WTC11 (cell line): ENCODE results near the gene SMARCAD1. TPM values are rescaled to one million over a fixed set of nuclear protein-coding genes. Genes with fewer than 3 reads are reported as not detected.

Experiments
- ATAC-seq: fragments of 200-7000 bp; cut with Tn5 transposase; 2 replicates; pipeline ENCODE4 v1.10.0; 2021; ENCODE audit warnings: mild to moderate bottlenecking, moderate library complexity
- CTCF ChIA-PET: fragments of 300-600 bp; sonication (Branson Sonifier 250); formaldehyde crosslinking; loops from one replicate; lab custom pipeline; 2021; ENCODE audit warnings: antibody characterized with exemption; lab: Charles Lee
- POLR2A ChIA-PET: fragments of 350-600 bp; sonication (Branson Sonifier 250); formaldehyde crosslinking; loops from one replicate; lab custom pipeline; 2021; ENCODE audit warnings: antibody characterized with exemption; lab: Charles Lee
- DNase-seq: peaks from one replicate; pipeline ENCODE4 v3.0.0; 2021; ENCODE audit warnings: low spot score
- H3K27ac Mint-ChIP-seq: 2 replicates; pipeline ENCODE4 v1.8.0; 2021; ENCODE audit warnings: mixed read lengths
- H3K27me3 Mint-ChIP-seq: 2 replicates; pipeline ENCODE4 v1.8.0; 2021; ENCODE audit warnings: low read depth, mild to moderate bottlenecking, moderate library complexity, mixed read lengths
- H3K36me3 Mint-ChIP-seq: 2 replicates; pipeline ENCODE4 v1.8.0; 2021; ENCODE audit warnings: mixed read lengths
- H3K4me1 Mint-ChIP-seq: 2 replicates; pipeline ENCODE4 v1.8.0; 2022; ENCODE audit warnings: mixed read lengths
- H3K4me3 Mint-ChIP-seq: 2 replicates; pipeline ENCODE4 v1.8.0; 2021; ENCODE audit warnings: mild to moderate bottlenecking, moderate library complexity, mixed read lengths
- H3K9me3 Mint-ChIP-seq: 2 replicates; pipeline ENCODE4 v1.8.0; 2021; ENCODE audit warnings: mixed read lengths
- EMX1 ChIP-seq: fragments of 250-450 bp; sonication (Bioruptor Pico); IDR thresholded peaks from 2 replicates; pipeline ENCODE4 v1.8.0; 2021; ENCODE audit warnings: mild to moderate bottlenecking
- FOXK1 ChIP-seq: sonication (generic); formaldehyde crosslinking; IDR thresholded peaks from 2 replicates; pipeline ENCODE4 v1.8.0; 2022; ENCODE audit warnings: mild to moderate bottlenecking, moderate library complexity, missing genetic modification reagents
- FOXP1 ChIP-seq: sonication (generic); formaldehyde crosslinking; IDR thresholded peaks from 2 replicates; pipeline ENCODE4 v1.8.0; 2022; ENCODE audit warnings: missing genetic modification reagents, mild to moderate bottlenecking, moderate library complexity, borderline replicate concordance
- GABPB1 ChIP-seq: sonication (generic); formaldehyde crosslinking; IDR thresholded peaks from 2 replicates; pipeline ENCODE4 v1.8.1; 2023; ENCODE audit warnings: mild to moderate bottlenecking, missing genetic modification reagents
- GTF2I ChIP-seq: fragments of 250-450 bp; sonication (Bioruptor Pico); conservative IDR thresholded peaks from 2 replicates; pipeline ENCODE4 v1.4.0; 2021; ENCODE audit warnings: mild to moderate bottlenecking
- HMGA2 ChIP-seq: fragments of 250-450 bp; sonication (Bioruptor Pico); IDR thresholded peaks from 2 replicates; pipeline ENCODE4 v1.4.0; 2021; ENCODE audit warnings: mild to moderate bottlenecking, moderate library complexity
- NFE2L1 ChIP-seq: sonication (generic); formaldehyde crosslinking; IDR thresholded peaks from 2 replicates; pipeline ENCODE4 v1.8.1; 2023; ENCODE audit warnings: missing genetic modification reagents
- SMAD3 ChIP-seq: sonication (generic); formaldehyde crosslinking; IDR thresholded peaks from 2 replicates; pipeline ENCODE4 v1.8.0; 2022; ENCODE audit warnings: missing genetic modification reagents, mild to moderate bottlenecking, borderline replicate concordance
- SMAD4 ChIP-seq: sonication (generic); formaldehyde crosslinking; IDR thresholded peaks from 2 replicates; pipeline ENCODE4 v1.8.0; 2022; ENCODE audit warnings: mild to moderate bottlenecking, missing genetic modification reagents
- SOX15 ChIP-seq: fragments of 250-450 bp; sonication (Bioruptor Pico); IDR thresholded peaks from 2 replicates; pipeline ENCODE4 v1.9.0; 2021; ENCODE audit warnings: mild to moderate bottlenecking
- TEAD1 ChIP-seq: sonication (generic); formaldehyde crosslinking; IDR thresholded peaks from 2 replicates; pipeline ENCODE4 v1.8.0; 2022; ENCODE audit warnings: mild to moderate bottlenecking, missing genetic modification reagents
- TEAD4 ChIP-seq: sonication (generic); formaldehyde crosslinking; IDR thresholded peaks from 2 replicates; pipeline ENCODE4 v1.8.0; 2022; ENCODE audit warnings: mild to moderate bottlenecking, missing genetic modification reagents
- ZNF138 ChIP-seq: sonication (generic); formaldehyde crosslinking; conservative IDR thresholded peaks from 2 replicates; pipeline ENCODE4 v1.8.1; 2022; ENCODE audit warnings: mild to moderate bottlenecking, moderate library complexity, missing genetic modification reagents
- ZNF219 ChIP-seq: sonication (generic); formaldehyde crosslinking; IDR thresholded peaks from 2 replicates; pipeline ENCODE4 v1.8.0; 2023; ENCODE audit warnings: missing genetic modification reagents, mild to moderate bottlenecking, borderline replicate concordance
- ZNF317 ChIP-seq: sonication (generic); formaldehyde crosslinking; IDR thresholded peaks from 2 replicates; pipeline ENCODE4 v1.8.1; 2023; ENCODE audit warnings: low read depth, mild to moderate bottlenecking, moderate library complexity, missing genetic modification reagents, borderline replicate concordance
- ZNF671 ChIP-seq: fragments of 250-450 bp; sonication (Bioruptor Pico); IDR thresholded peaks from 2 replicates; pipeline ENCODE4 v1.8.0; 2021; ENCODE audit warnings: mild to moderate bottlenecking
- total RNA-seq: library from RNA; stranded (reverse); gene quantifications from 3 replicates; pipeline ENCODE4 v1.2.3, GENCODE V29; 2021
- TF ChIP-seq, protein P1 (sequence below): sonication (generic); formaldehyde crosslinking; IDR thresholded peaks from 2 replicates; pipeline ENCODE4 v1.8.0; 2022; ENCODE audit warnings: mild to moderate bottlenecking, missing genetic modification reagents
- TF ChIP-seq, protein P2 (sequence below): fragments of 250-450 bp; sonication (Bioruptor Pico); IDR thresholded peaks from 2 replicates; pipeline ENCODE4 v2.1.2; 2022; ENCODE audit warnings: mild to moderate bottlenecking, moderate library complexity
- TF ChIP-seq, protein P3 (sequence below): sonication (generic); formaldehyde crosslinking; IDR thresholded peaks from 2 replicates; pipeline ENCODE4 v1.8.1; 2023; ENCODE audit warnings: mild to moderate bottlenecking, missing genetic modification reagents, moderate library complexity
- TF ChIP-seq, protein P4 (sequence below): sonication (generic); formaldehyde crosslinking; IDR thresholded peaks from 2 replicates; pipeline ENCODE4 v1.8.0; 2023; ENCODE audit warnings: mild to moderate bottlenecking, missing genetic modification reagents
- TF ChIP-seq, protein P5 (sequence below): fragments of 250-450 bp; sonication (Bioruptor Pico); IDR thresholded peaks from 2 replicates; pipeline ENCODE4 v1.9.0; 2021; ENCODE audit warnings: mild to moderate bottlenecking, borderline replicate concordance
- TF ChIP-seq, protein P6 (sequence below): sonication (generic); formaldehyde crosslinking; IDR thresholded peaks from 2 replicates; pipeline ENCODE4 v1.8.0; 2022; ENCODE audit warnings: mild to moderate bottlenecking, missing genetic modification reagents

Gene SMARCAD1
- total RNA-seq, 1 experiment from 2014 or later = 48.9 TPM

DNA sequence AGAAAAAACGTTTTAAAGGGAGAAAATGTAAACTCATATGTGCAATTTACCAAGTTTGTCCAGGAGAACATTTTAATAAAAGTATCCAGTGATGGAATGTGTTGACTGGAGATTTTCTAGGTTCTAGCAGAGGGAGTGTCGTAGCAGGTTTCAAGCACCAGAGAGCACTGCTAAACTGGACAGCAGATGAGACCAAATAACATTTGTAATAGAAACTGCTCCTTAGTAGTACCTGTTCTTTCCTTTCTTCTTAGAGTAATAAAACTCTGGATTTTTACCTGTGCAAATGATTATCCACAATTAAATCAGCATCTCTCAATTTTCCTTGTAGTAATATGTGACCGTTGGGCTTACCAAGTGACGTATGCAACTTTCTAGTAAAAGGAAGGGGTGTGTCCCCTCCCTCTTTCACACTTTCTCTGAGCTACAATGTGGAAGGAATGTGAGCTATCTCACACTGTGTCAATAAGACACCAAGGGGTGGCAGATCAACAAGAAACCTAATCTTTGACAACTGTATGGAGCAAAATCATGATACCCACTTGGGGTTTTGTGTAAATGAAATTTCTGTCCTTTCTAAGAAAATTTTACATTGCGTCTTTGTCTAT, 125.4 kb downstream of the SMARCAD1 start:
- POLR2A ChIA-PET = no interaction called here
- Mint-ChIP-seq H3K36me3 (no peaks in the 10 kb centered on the region), H3K4me1 (peaks cover 11% of the 10 kb centered on the region), H3K9me3 (peaks cover 2% of the 10 kb centered on the region; the same call in 1 of the 2 replicates), H3K27me3 (no peaks in the 10 kb centered on the region; the same call in 1 of the 2 replicates), H3K27ac (peak overlapping the region; percentile 17; the same call in 1 of the 2 replicates), H3K4me3 (no peak overlapping the region)
- DNase-seq (no peak), ATAC-seq (peak; percentile 96)
- CTCF ChIA-PET = interaction anchor here (1.0 to 1.6 kb wide), 7 partner anchors 9 to 291 kb away, joined by 3 to 8 read pairs (median 4); no protein-coding TSS in a partner anchor
- TF ChIP-seq, protein P1, sequence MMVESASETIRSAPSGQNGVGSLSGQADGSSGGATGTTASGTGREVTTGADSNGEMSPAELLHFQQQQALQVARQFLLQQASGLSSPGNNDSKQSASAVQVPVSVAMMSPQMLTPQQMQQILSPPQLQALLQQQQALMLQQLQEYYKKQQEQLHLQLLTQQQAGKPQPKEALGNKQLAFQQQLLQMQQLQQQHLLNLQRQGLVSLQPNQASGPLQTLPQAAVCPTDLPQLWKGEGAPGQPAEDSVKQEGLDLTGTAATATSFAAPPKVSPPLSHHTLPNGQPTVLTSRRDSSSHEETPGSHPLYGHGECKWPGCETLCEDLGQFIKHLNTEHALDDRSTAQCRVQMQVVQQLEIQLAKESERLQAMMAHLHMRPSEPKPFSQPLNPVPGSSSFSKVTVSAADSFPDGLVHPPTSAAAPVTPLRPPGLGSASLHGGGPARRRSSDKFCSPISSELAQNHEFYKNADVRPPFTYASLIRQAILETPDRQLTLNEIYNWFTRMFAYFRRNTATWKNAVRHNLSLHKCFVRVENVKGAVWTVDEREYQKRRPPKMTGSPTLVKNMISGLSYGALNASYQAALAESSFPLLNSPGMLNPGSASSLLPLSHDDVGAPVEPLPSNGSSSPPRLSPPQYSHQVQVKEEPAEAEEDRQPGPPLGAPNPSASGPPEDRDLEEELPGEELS (CRISPR knock-in tag) = no peak
- no peak for TF ChIP-seq SMAD4
- no peak for TF ChIP-seq SMAD3 (CRISPR knock-in tag)
- no peak for TF ChIP-seq TEAD4
- no peak for TF ChIP-seq EMX1 (CRISPR knock-in tag)
- no peak for TF ChIP-seq TEAD1
- no peak for TF ChIP-seq HMGA2 (CRISPR knock-in tag)
- no peak for TF ChIP-seq GABPB1 (CRISPR knock-in tag)
- TF ChIP-seq, all 79 proteins: peak for 0

DNA sequence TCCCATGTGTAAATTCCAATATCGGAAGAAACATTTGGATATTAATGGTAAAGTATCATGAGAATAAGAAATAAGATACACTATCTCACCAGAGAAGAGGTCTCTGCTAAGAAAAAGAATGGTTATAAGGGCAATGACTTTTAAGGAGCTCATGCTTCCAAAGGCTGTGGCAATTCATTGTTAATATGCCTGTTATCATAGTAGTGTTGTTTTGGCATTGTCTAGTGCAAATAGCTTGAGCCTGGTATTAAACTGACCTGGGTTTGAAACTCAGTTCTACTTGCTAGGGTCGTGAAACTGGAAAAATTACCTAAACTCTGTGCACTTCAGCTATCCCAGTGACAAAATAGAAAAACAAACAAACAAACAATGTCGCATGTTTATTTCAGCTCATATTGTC, 126.2 kb downstream of the SMARCAD1 start:
- ChIA-PET CTCF (interaction anchor here (1.0 to 1.6 kb wide), 6 partner anchors 8 to 290 kb away, joined by 3 to 8 read pairs (median 4); no protein-coding TSS in a partner anchor), POLR2A (interaction anchor here (0.6 kb wide), 1 partner anchor 760 kb away, joined by 3 read pairs; no protein-coding TSS in a partner anchor)
- ATAC-seq (no peak), DNase-seq (no peak)
- Mint-ChIP-seq H3K27me3 (no peaks in the 10 kb centered on the region; the same call in 1 of the 2 replicates), H3K27ac (no peak overlapping the region), H3K9me3 (no peaks in the 10 kb centered on the region; the same call in 1 of the 2 replicates), H3K4me1 (peaks cover 11% of the 10 kb centered on the region), H3K36me3 (no peaks in the 10 kb centered on the region), H3K4me3 (no peak overlapping the region)
- no peak for TF ChIP-seq GTF2I
- TF ChIP-seq ZNF671 (CRISPR knock-in tag) = no peak
- TF ChIP-seq ZNF317 (CRISPR knock-in tag) = no peak
- TF ChIP-seq, protein P2, sequence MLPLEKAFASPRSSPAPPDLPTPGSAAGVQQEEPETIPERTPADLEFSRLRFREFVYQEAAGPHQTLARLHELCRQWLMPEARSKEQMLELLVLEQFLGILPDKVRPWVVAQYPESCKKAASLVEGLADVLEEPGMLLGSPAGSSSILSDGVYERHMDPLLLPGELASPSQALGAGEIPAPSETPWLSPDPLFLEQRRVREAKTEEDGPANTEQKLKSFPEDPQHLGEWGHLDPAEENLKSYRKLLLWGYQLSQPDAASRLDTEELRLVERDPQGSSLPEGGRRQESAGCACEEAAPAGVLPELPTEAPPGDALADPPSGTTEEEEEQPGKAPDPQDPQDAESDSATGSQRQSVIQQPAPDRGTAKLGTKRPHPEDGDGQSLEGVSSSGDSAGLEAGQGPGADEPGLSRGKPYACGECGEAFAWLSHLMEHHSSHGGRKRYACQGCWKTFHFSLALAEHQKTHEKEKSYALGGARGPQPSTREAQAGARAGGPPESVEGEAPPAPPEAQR (CRISPR knock-in tag) = no peak
- TF ChIP-seq, protein P3, sequence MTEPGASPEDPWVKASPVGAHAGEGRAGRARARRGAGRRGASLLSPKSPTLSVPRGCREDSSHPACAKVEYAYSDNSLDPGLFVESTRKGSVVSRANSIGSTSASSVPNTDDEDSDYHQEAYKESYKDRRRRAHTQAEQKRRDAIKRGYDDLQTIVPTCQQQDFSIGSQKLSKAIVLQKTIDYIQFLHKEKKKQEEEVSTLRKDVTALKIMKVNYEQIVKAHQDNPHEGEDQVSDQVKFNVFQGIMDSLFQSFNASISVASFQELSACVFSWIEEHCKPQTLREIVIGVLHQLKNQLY (CRISPR knock-in tag) = no peak
- TF ChIP-seq, protein P4, sequence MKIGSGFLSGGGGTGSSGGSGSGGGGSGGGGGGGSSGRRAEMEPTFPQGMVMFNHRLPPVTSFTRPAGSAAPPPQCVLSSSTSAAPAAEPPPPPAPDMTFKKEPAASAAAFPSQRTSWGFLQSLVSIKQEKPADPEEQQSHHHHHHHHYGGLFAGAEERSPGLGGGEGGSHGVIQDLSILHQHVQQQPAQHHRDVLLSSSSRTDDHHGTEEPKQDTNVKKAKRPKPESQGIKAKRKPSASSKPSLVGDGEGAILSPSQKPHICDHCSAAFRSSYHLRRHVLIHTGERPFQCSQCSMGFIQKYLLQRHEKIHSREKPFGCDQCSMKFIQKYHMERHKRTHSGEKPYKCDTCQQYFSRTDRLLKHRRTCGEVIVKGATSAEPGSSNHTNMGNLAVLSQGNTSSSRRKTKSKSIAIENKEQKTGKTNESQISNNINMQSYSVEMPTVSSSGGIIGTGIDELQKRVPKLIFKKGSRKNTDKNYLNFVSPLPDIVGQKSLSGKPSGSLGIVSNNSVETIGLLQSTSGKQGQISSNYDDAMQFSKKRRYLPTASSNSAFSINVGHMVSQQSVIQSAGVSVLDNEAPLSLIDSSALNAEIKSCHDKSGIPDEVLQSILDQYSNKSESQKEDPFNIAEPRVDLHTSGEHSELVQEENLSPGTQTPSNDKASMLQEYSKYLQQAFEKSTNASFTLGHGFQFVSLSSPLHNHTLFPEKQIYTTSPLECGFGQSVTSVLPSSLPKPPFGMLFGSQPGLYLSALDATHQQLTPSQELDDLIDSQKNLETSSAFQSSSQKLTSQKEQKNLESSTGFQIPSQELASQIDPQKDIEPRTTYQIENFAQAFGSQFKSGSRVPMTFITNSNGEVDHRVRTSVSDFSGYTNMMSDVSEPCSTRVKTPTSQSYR (CRISPR knock-in tag) = no peak
- TF ChIP-seq ZNF138 = no peak
- TF ChIP-seq FOXP1 (CRISPR knock-in tag) = no peak
- TF ChIP-seq ZNF219 (CRISPR knock-in tag) = no peak
- TF ChIP-seq, protein P5, sequence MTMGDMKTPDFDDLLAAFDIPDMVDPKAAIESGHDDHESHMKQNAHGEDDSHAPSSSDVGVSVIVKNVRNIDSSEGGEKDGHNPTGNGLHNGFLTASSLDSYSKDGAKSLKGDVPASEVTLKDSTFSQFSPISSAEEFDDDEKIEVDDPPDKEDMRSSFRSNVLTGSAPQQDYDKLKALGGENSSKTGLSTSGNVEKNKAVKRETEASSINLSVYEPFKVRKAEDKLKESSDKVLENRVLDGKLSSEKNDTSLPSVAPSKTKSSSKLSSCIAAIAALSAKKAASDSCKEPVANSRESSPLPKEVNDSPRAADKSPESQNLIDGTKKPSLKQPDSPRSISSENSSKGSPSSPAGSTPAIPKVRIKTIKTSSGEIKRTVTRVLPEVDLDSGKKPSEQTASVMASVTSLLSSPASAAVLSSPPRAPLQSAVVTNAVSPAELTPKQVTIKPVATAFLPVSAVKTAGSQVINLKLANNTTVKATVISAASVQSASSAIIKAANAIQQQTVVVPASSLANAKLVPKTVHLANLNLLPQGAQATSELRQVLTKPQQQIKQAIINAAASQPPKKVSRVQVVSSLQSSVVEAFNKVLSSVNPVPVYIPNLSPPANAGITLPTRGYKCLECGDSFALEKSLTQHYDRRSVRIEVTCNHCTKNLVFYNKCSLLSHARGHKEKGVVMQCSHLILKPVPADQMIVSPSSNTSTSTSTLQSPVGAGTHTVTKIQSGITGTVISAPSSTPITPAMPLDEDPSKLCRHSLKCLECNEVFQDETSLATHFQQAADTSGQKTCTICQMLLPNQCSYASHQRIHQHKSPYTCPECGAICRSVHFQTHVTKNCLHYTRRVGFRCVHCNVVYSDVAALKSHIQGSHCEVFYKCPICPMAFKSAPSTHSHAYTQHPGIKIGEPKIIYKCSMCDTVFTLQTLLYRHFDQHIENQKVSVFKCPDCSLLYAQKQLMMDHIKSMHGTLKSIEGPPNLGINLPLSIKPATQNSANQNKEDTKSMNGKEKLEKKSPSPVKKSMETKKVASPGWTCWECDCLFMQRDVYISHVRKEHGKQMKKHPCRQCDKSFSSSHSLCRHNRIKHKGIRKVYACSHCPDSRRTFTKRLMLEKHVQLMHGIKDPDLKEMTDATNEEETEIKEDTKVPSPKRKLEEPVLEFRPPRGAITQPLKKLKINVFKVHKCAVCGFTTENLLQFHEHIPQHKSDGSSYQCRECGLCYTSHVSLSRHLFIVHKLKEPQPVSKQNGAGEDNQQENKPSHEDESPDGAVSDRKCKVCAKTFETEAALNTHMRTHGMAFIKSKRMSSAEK (CRISPR knock-in tag) = no peak
- TF ChIP-seq, protein P6, sequence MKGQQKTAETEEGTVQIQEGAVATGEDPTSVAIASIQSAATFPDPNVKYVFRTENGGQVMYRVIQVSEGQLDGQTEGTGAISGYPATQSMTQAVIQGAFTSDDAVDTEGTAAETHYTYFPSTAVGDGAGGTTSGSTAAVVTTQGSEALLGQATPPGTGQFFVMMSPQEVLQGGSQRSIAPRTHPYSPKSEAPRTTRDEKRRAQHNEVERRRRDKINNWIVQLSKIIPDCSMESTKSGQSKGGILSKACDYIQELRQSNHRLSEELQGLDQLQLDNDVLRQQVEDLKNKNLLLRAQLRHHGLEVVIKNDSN (CRISPR knock-in tag) = no peak
- no peak for TF ChIP-seq NFE2L1
- no peak for TF ChIP-seq SOX15 (CRISPR knock-in tag)
- TF ChIP-seq FOXK1 = no peak
